ENCODE data around the gene NTM. TPM values are rescaled to one million over a fixed set of nuclear protein-coding genes. Genes with fewer than 3 reads are reported as not detected.

Gene NTM
- total and polyA plus RNA-seq, 8 donors = 0.04 to 4.4 (median 0.50) TPM

- Histone ChIP-seq H3K4me3 (no peak overlapping the region), H3K36me3 (no peaks in the 10 kb centered on the region), H3K27me3 (peaks cover 0 to 5% (median 0%) of the 10 kb centered on the region in 4 donors), H3K27ac (no peak overlapping the region), H3K4me1 (no peaks in the 10 kb centered on the region), H3K9me3 (no peaks in the 10 kb centered on the region)
- 61 to 70% methylated on average over 6 of the region's 6 CpGs for WGBS, 2 donors
- no peak for TF ChIP-seq CTCF (IDR thresholded peaks at IDR 0.05)
- intact Hi-C loops (cut with DNase I) = loop anchor here in 1 of 3 donors (10.0 kb wide), 1 partner anchor 952 kb away; no protein-coding TSS in a partner anchor
- ATAC-seq = no peak
- DNase-seq = no peak
- FAIRE-seq = no peak
Observed at GRCh38 chr11:132112846-132113245, 742.4 kb downstream of the NTM start.

- no peak for FAIRE-seq
Observed at GRCh38 chr11:132114185-132114584, 743.8 kb downstream of the NTM start.

GRCh38 chr11:132114743-132115142, 744.3 kb downstream of the NTM start:
- ATAC-seq (no peak), FAIRE-seq (no peak), DNase-seq (no peak)
- H3K9me3 ChIP-seq = no peaks in the 10 kb centered on the region
- H3K4me3 ChIP-seq = no peak overlapping the region
- WGBS, 2 donors = 49 to 62% methylated on average over 3 of the region's 3 CpGs
- no peak overlapping the region for H3K27ac ChIP-seq
- TF ChIP-seq CTCF (IDR thresholded peaks at IDR 0.05) = no peak
- peaks cover 0 to 5% (median 0%) of the 10 kb centered on the region in 4 donors for H3K27me3 ChIP-seq
- H3K4me1 ChIP-seq = no peaks in the 10 kb centered on the region
- intact Hi-C loops (cut with DNase I) = loop anchor here in 1 of 3 donors (10.0 kb wide), 1 partner anchor 950 kb away; no protein-coding TSS in a partner anchor
- H3K36me3 ChIP-seq = no peaks in the 10 kb centered on the region

More at GRCh38 chr11:132114185-132114584, 743.8 kb downstream of the NTM start:
- intact Hi-C loops (cut with DNase I) = loop anchor here in 1 of 3 donors (10.0 kb wide), 1 partner anchor 951 kb away; no protein-coding TSS in a partner anchor
- Histone ChIP-seq H3K4me3 (no peak overlapping the region), H3K36me3 (no peaks in the 10 kb centered on the region), H3K9me3 (no peaks in the 10 kb centered on the region), H3K27ac (no peak overlapping the region), H3K27me3 (peaks cover 0 to 5% (median 0%) of the 10 kb centered on the region in 4 donors), H3K4me1 (no peaks in the 10 kb centered on the region)
- TF ChIP-seq CTCF (IDR thresholded peaks at IDR 0.05) = peak in 2 of 4 donors; percentile 23 to 32
- peak in 3 of 4 donors; percentile 68 to 78 (median 71) for ATAC-seq
- peak in 2 of 6 donors; percentile 6 to 20 for DNase-seq
- 18 to 19% methylated on average over 3 of the region's 3 CpGs for WGBS, 2 donors

- Histone ChIP-seq H3K27me3 (peaks cover 0 to 5% (median 0%) of the 10 kb centered on the region in 4 donors), H3K9me3 (no peaks in the 10 kb centered on the region), H3K27ac (no peak overlapping the region), H3K36me3 (no peaks in the 10 kb centered on the region), H3K4me1 (no peaks in the 10 kb centered on the region), H3K4me3 (no peak overlapping the region)
- no peak for TF ChIP-seq CTCF (IDR thresholded peaks at IDR 0.05)
- FAIRE-seq = no peak
- intact Hi-C loops (cut with DNase I) = loop anchor here in 1 of 3 donors (10.0 kb wide), 1 partner anchor 949 kb away; no protein-coding TSS in a partner anchor
- WGBS, 2 donors = 64 to 65% methylated on average over 5 of the region's 5 CpGs
- DNase-seq = no peak
- ATAC-seq = no peak
Observed at GRCh38 chr11:132115454-132115853, 745.0 kb downstream of the NTM start.

- Histone ChIP-seq H3K4me3 (no peak overlapping the region), H3K4me1 (no peaks in the 10 kb centered on the region), H3K9me3 (no peaks in the 10 kb centered on the region), H3K27me3 (peaks cover 0 to 5% (median 0%) of the 10 kb centered on the region in 4 donors), H3K27ac (no peak overlapping the region), H3K36me3 (no peaks in the 10 kb centered on the region)
- intact Hi-C loops (cut with DNase I) = loop anchor here in 1 of 3 donors (10.0 kb wide), 1 partner anchor 948 kb away; no protein-coding TSS in a partner anchor
- ATAC-seq = no peak
- no peak for TF ChIP-seq CTCF (IDR thresholded peaks at IDR 0.05)
- DNase-seq = no peak
- 78 to 79% methylated on average over 3 of the region's 3 CpGs for whole genome bisulfite sequencing, 2 donors
- no peak for FAIRE-seq
Observed at GRCh38 chr11:132116516-132116915, 746.1 kb downstream of the NTM start.
